GM12801 (cell line): ENCODE measurements around the gene PPFIA1.

Experiments used
- CTCF ChIP-seq: IDR thresholded peaks from one replicate; pipeline ENCODE4 v1.5.1; 2011; ENCODE audit warnings: control low read depth; ENCODE audit not compliant: insufficient read length; ENCODE audit errors: extremely low read depth

The PPFIA1 gene

GRCh38 chr11:70252844-70253243 lies 17.6 kb upstream of the PPFIA1 start:
- no peak for TF ChIP-seq CTCF

- no peak for TF ChIP-seq CTCF
Observed at GRCh38 chr11:70255477-70256116, 14.9 kb upstream of the PPFIA1 start.

GRCh38 chr11:70262951-70263350 lies 7.5 kb upstream of the PPFIA1 start:
- no peak for TF ChIP-seq CTCF

GRCh38 chr11:70263363-70263762 lies 7.1 kb upstream of the PPFIA1 start:
- no peak for TF ChIP-seq CTCF

- TF ChIP-seq CTCF, result no peak
Observed at GRCh38 chr11:70265341-70265740, 5.1 kb upstream of the PPFIA1 start.

- no peak for TF ChIP-seq CTCF
Observed at GRCh38 chr11:70267405-70267950, 3.0 kb upstream of the PPFIA1 start.

GRCh38 chr11:70268526-70268925 lies 2.0 kb upstream of the PPFIA1 start:
- no peak for TF ChIP-seq CTCF
